Thyroid gland (tissue), 4 donors: ENCODE measurements around the gene RAC2. TPM values are rescaled to one million over a fixed set of nuclear protein-coding genes. Genes with fewer than 3 reads are reported as not detected.

Experiments used
- DNase-seq, 2 donors: peaks; one replicate each; pipeline ENCODE4 v3.0.0-alpha.2; 2019
- H3K27ac ChIP-seq, 3 donors: fragments of 200-600 bp; sonication (generic); 1 replicate in 2 of 3; 2 replicates in 1 of 3; pipeline ENCODE4 v1.5.1; 2016 to 2019; ENCODE audit warnings: mild to moderate bottlenecking in 1 of 3, moderate library complexity in 1 of 3
- H3K27me3 ChIP-seq: fragments of 200-600 bp; sonication (generic); one replicate; pipeline ENCODE4 v1.5.1; 2019
- H3K36me3 ChIP-seq, 2 donors: fragments of 200-600 bp; sonication (generic); one replicate each; pipeline ENCODE4 v1.5.1; 2016 to 2019
- H3K4me1 ChIP-seq, 2 donors: fragments of 200-600 bp; sonication (generic); one replicate each; pipeline ENCODE4 v1.5.1; 2017 to 2019
- H3K4me3 ChIP-seq, 3 donors: fragments of 200-600 bp; sonication (generic); replicated peaks in 1 of 3; 1 replicate in 2 of 3; 2 replicates in 1 of 3; pipeline ENCODE4 v1.5.1; 2016; ENCODE audit warnings: mild to moderate bottlenecking in 1 of 3
- H3K9me3 ChIP-seq: fragments of 200-600 bp; sonication (generic); one replicate; pipeline ENCODE4 v1.5.1; 2017
- CTCF ChIP-seq, 6 experiments: fragments of 200-600 bp in 3 of 6; fragments of 450-650 bp in 3 of 6; sonication (generic) in 3 of 6; IDR thresholded peaks; one replicate each; pipeline ENCODE4 v1.5.1; 2016 to 2019; ENCODE audit warnings: antibody characterized with exemption in 6 of 6, mild to moderate bottlenecking in 2 of 6, inconsistent platforms in 1 of 6, moderate library complexity in 1 of 6
- POLR2A ChIP-seq, 2 donors: fragments of 450-650 bp; IDR thresholded peaks; one replicate each; pipeline ENCODE4 v1.6.1; 2017; ENCODE audit warnings: antibody characterized with exemption in 2 of 2, mild to moderate bottlenecking in 2 of 2, moderate library complexity in 1 of 2
- WGBS, 2 donors: methylation state at CpG; one replicate each; pipeline ENCODE4 v1.1.5; 2017; 5-methylcytosine and 5-hydroxymethylcytosine counted together
- intact Hi-C: fragments of 100-400 bp; cut with DNase I; formaldehyde crosslinking; loops from one replicate; pipeline ENCODE4 v1.15.1; 2023
- total RNA-seq, 4 donors: library from RNA; depleted of rRNA; stranded (reverse); fragments of >200 nt; gene quantifications; one replicate each; pipeline ENCODE4 v1.2.3, GENCODE V29; 2016

The RAC2 gene
- total RNA-seq, 4 donors from 2014 or later = 3.6 to 6.0 (median 4.6) TPM

GRCh38 chr22:37289156-37289735, 45.2 kb upstream of the RAC2 start:
- Histone ChIP-seq H3K36me3 (no peaks in the 10 kb centered on the region), H3K27me3 (no peaks in the 10 kb centered on the region), H3K27ac (no peak overlapping the region), H3K4me3 (no peak overlapping the region), H3K9me3 (no peaks in the 10 kb centered on the region), H3K4me1 (no peaks in the 10 kb centered on the region)
- 95 to 97% methylated on average over 7 of the region's 7 CpGs for WGBS, 2 donors
- DNase-seq = no peak
- intact Hi-C loops = no loop called here
- TF ChIP-seq POLR2A (IDR thresholded peaks at IDR 0.05) = no peak
- TF ChIP-seq CTCF (IDR thresholded peaks at IDR 0.05) = no peak

- H3K27me3 ChIP-seq = no peaks in the 10 kb centered on the region
- no peaks in the 10 kb centered on the region for H3K9me3 ChIP-seq
- no peaks in the 10 kb centered on the region for H3K36me3 ChIP-seq
- no peak overlapping the region for H3K27ac ChIP-seq
- no peaks in the 10 kb centered on the region for H3K4me1 ChIP-seq
- 91 to 94% methylated on average over 7 of the region's 7 CpGs for WGBS, 2 donors
- no peak for DNase-seq
- intact Hi-C loops = no loop called here
- no peak for TF ChIP-seq POLR2A (IDR thresholded peaks at IDR 0.05)
- no peak for TF ChIP-seq CTCF (IDR thresholded peaks at IDR 0.05)
- no peak overlapping the region for H3K4me3 ChIP-seq
Observed at GRCh38 chr22:37288521-37288920, 44.5 kb upstream of the RAC2 start.

- no peak for DNase-seq
- Histone ChIP-seq H3K27me3 (no peaks in the 10 kb centered on the region), H3K4me1 (no peaks in the 10 kb centered on the region), H3K9me3 (no peaks in the 10 kb centered on the region), H3K4me3 (no peak overlapping the region), H3K36me3 (no peaks in the 10 kb centered on the region), H3K27ac (no peak overlapping the region)
- 68 to 74% methylated on average over 8 to 10 of the region's 10 CpGs for WGBS, 2 donors
- intact Hi-C loops = no loop called here
- no peak for TF ChIP-seq POLR2A (IDR thresholded peaks at IDR 0.05)
- TF ChIP-seq CTCF (IDR thresholded peaks at IDR 0.05) = no peak
Observed at GRCh38 chr22:37287550-37287951, 43.5 kb upstream of the RAC2 start.

- no peaks in the 10 kb centered on the region for H3K9me3 ChIP-seq
- TF ChIP-seq CTCF (IDR thresholded peaks at IDR 0.05) (no peak), POLR2A (IDR thresholded peaks at IDR 0.05) (no peak)
- WGBS, 2 donors = 88 to 91% methylated on average over 9 to 10 of the region's 10 CpGs
- H3K27ac ChIP-seq = no peak overlapping the region
- no peaks in the 10 kb centered on the region for H3K27me3 ChIP-seq
- H3K4me1 ChIP-seq = no peaks in the 10 kb centered on the region
- H3K36me3 ChIP-seq = no peaks in the 10 kb centered on the region
- no peak for DNase-seq
- no peak overlapping the region for H3K4me3 ChIP-seq
- intact Hi-C loops = no loop called here
Observed at GRCh38 chr22:37285937-37286336, 41.9 kb upstream of the RAC2 start.

GRCh38 chr22:37284805-37285355, 40.8 kb upstream of the RAC2 start:
- no peaks in the 10 kb centered on the region for H3K9me3 ChIP-seq
- WGBS, 2 donors = 32 to 72% methylated on average over 6 to 12 of the region's 14 CpGs
- H3K27me3 ChIP-seq = no peaks in the 10 kb centered on the region
- no peak overlapping the region for H3K27ac ChIP-seq
- no peaks in the 10 kb centered on the region for H3K36me3 ChIP-seq
- TF ChIP-seq CTCF (IDR thresholded peaks at IDR 0.05) (no peak), POLR2A (IDR thresholded peaks at IDR 0.05) (no peak)
- no peak overlapping the region for H3K4me3 ChIP-seq
- intact Hi-C loops = no loop called here
- DNase-seq = peak in 1 of 2 donors; percentile 16
- no peaks in the 10 kb centered on the region for H3K4me1 ChIP-seq
